GM10266 (cell line): Measurements from ENCODE around the gene PTCH1.
A peak's percentile ranks its signal among the peaks of the same experiment; 100 is the strongest.

Experiments
- DNase-seq: peaks from one replicate; pipeline ENCODE4 v3.0.0; 2012; ENCODE audit errors: extremely low spot score
- CTCF ChIP-seq: IDR thresholded peaks from 2 replicates; pipeline ENCODE4 v1.5.1; 2012; ENCODE audit warnings: mild to moderate bottlenecking, low read depth; ENCODE audit not compliant: control insufficient read depth, insufficient read depth; ENCODE audit errors: missing control alignments

Gene PTCH1

GRCh38 chr9:95496687-95497086 lies 20.1 kb downstream of the PTCH1 start:
- no peak for TF ChIP-seq CTCF
- DNase-seq = no peak

- no peak for DNase-seq
- no peak for TF ChIP-seq CTCF
Measured at GRCh38 chr9:95495961-95496360, 20.8 kb downstream of the PTCH1 start.

DNA sequence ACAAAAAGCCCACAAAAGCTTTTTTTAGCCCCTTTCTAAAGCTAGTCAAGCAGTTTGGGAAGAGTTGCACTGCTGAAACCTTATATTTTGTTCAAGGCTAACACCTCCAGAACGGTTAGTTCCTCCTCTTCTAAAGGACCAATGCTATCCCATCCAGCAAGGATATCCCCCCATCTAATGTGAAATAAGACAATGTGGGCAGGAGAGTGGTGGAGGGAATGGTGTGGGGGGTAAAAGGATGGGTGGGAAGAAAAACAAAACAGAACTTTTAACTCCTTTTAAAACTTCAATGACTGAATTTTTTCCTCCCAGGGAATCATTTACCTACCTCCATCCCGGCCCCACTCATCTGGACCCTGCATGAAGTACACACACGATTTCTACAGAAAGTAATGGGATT lies 21.2 kb downstream of the PTCH1 start:
- no peak for TF ChIP-seq CTCF
- DNase-seq = no peak

DNA sequence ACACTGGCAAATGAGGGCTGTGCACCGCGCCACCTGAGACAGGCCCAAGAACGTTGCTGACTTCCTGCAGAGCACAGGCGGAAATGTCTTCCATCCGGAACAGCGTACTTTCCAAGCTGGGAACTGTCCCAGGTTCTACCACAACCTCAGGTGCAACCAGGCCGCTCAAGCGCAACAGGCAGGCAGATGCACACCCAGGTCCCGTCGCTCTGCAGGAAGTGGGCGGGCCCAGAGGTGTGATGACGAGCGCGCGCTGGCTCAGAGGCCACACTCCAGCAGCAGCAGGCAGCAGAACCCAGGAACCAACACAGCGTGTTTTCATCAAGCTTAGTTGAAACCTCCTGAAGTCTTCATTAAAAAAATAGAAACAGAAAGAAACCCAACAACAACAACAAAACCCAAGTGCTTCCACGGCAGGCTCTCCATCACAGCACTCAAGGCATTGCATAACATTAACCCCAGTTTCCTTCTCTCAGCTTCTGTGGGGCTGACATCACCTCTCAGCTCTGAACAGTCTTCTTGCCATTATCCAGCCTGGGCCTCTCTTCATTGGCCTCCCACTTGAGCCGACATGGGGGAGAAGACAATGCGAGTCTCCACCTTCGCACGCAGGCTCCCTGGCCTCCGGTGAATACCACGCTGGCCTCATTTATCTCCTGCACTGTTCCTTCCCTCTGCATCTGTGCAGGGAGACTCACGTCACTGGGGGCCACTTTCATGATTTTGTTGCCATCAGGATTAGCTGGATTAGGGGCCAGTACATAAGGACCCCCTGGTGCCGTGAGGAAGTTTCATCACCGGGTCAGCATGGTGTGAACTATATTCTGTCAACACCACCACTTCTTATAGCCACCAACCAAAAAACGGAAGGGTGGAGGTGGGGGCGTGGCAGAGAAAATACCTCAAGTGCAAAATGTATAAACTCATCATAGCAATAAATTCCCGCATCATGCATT lies 22.1 kb downstream of the PTCH1 start:
- no peak for TF ChIP-seq CTCF
- peak; percentile 55 for DNase-seq

GRCh38 chr9:95494022-95494415 lies 22.8 kb downstream of the PTCH1 start:
- TF ChIP-seq CTCF = no peak
- no peak for DNase-seq

- TF ChIP-seq CTCF = no peak
- DNase-seq = no peak
Measured at GRCh38 chr9:95493402-95493801, 23.4 kb downstream of the PTCH1 start.
